HEK293 (cell line): ENCODE results near the gene RIN3.

Experiments
- CTCF ChIA-PET: fragments of 350-600 bp; formaldehyde crosslinking; extraction: SDS; loops from one replicate; lab custom pipeline; 2021; ENCODE audit warnings: antibody characterized with exemption; lab: Yijun Ruan, JAX
- POLR2A ChIA-PET: fragments of 300-600 bp; formaldehyde crosslinking; extraction: SDS; loops from one replicate; lab custom pipeline; 2020; ENCODE audit warnings: antibody characterized with exemption, inconsistent platforms; lab: Yijun Ruan, JAX
- H3K27ac ChIP-seq: fragments of 200-500 bp; sonication (Bioruptor generic); 2 replicates; pipeline ENCODE4 v1.5.1; 2014; ENCODE audit warnings: low read depth, low read length, control low read depth, inconsistent platforms; ENCODE audit errors: extremely low read depth
- H3K36me3 ChIP-seq, 2 experiments: fragments of 200-500 bp in 1 of 2; sonication (Bioruptor generic) in 1 of 2; 1 replicate in 1 of 2; 2 replicates in 1 of 2; pipeline ENCODE4 v1.5.1; 2014 to 2017; ENCODE audit warnings: inconsistent platforms in 2 of 2, low read length in 2 of 2; ENCODE audit not compliant: control insufficient read depth in 2 of 2, insufficient read depth in 1 of 2
- H3K4me1 ChIP-seq: fragments of 200-500 bp; sonication (Bioruptor generic); 2 replicates; pipeline ENCODE4 v1.5.1; 2014; ENCODE audit warnings: mild to moderate bottlenecking, low read length, inconsistent platforms; ENCODE audit not compliant: control insufficient read depth, insufficient read depth
- H3K4me3 ChIP-seq: 2 replicates; pipeline ENCODE4 v1.5.1; 2011; ENCODE audit warnings: low read depth, mild to moderate bottlenecking, control low read depth, low read length, moderate library complexity
- H3K9me3 ChIP-seq: fragments of 200-500 bp; sonication (Bioruptor generic); 2 replicates; pipeline ENCODE4 v1.5.1; 2014; ENCODE audit warnings: low read depth, low read length, inconsistent platforms; ENCODE audit not compliant: control insufficient read depth, insufficient read depth
- GFI1B ChIP-seq: fragments of 450-650 bp; formaldehyde crosslinking; IDR thresholded peaks from 2 replicates; pipeline ENCODE4 v1.5.1; 2016; ENCODE audit warnings: missing biosample characterization, missing genetic modification characterization
- GLIS2 ChIP-seq: fragments of 450-650 bp; formaldehyde crosslinking; IDR thresholded peaks from 2 replicates; pipeline ENCODE4 v1.5.1; 2016; ENCODE audit warnings: missing biosample characterization, missing genetic modification characterization
- ZBTB20 ChIP-seq: fragments of 450-650 bp; formaldehyde crosslinking; IDR thresholded peaks from 2 replicates; pipeline ENCODE4 v1.5.1; 2016; ENCODE audit warnings: missing biosample characterization, missing genetic modification characterization
- ZIC2 ChIP-seq: fragments of 450-650 bp; formaldehyde crosslinking; IDR thresholded peaks from 2 replicates; pipeline ENCODE4 v1.5.1; 2016; ENCODE audit warnings: missing biosample characterization, missing genetic modification characterization
- ZNF155 ChIP-seq: fragments of 450-650 bp; formaldehyde crosslinking; IDR thresholded peaks from 2 replicates; pipeline ENCODE4 v1.5.1; 2016; ENCODE audit warnings: missing biosample characterization, missing genetic modification characterization
- ZNF223 ChIP-seq: fragments of 450-650 bp; formaldehyde crosslinking; IDR thresholded peaks from 2 replicates; pipeline ENCODE4 v1.5.1; 2016; ENCODE audit warnings: missing biosample characterization, missing genetic modification characterization
- ZNF48 ChIP-seq: fragments of 450-650 bp; formaldehyde crosslinking; IDR thresholded peaks from 2 replicates; pipeline ENCODE4 v1.5.1; 2016; ENCODE audit warnings: missing biosample characterization, missing genetic modification characterization
- ZNF510 ChIP-seq: fragments of 450-650 bp; formaldehyde crosslinking; IDR thresholded peaks from 2 replicates; pipeline ENCODE4 v1.5.1; 2018; ENCODE audit warnings: mild to moderate bottlenecking, missing genetic modification characterization, missing biosample characterization; ENCODE audit not compliant: insufficient replicate concordance
- ZNF548 ChIP-seq: fragments of 450-650 bp; formaldehyde crosslinking; IDR thresholded peaks from 2 replicates; pipeline ENCODE4 v1.5.1; 2016; ENCODE audit warnings: missing biosample characterization, missing genetic modification characterization
- ZNF626 ChIP-seq: fragments of 450-650 bp; sonication (Bioruptor Pico); formaldehyde crosslinking; IDR thresholded peaks from 2 replicates; pipeline ENCODE4 v1.5.1; 2018; ENCODE audit warnings: missing biosample characterization, missing genetic modification characterization, inconsistent platforms
- ZNF654 ChIP-seq: fragments of 450-650 bp; formaldehyde crosslinking; IDR thresholded peaks from 2 replicates; pipeline ENCODE4 v1.5.1; 2016; ENCODE audit warnings: low read depth, missing biosample characterization, missing genetic modification characterization
- ZNF777 ChIP-seq: fragments of 450-650 bp; formaldehyde crosslinking; IDR thresholded peaks from 2 replicates; pipeline ENCODE4 v1.5.1; 2017; ENCODE audit warnings: missing biosample characterization, missing genetic modification characterization, borderline replicate concordance
- ZNF785 ChIP-seq: fragments of 450-650 bp; formaldehyde crosslinking; IDR thresholded peaks from 2 replicates; pipeline ENCODE4 v1.5.1; 2016; ENCODE audit warnings: missing biosample characterization, missing genetic modification characterization
- ZNF791 ChIP-seq: fragments of 450-650 bp; formaldehyde crosslinking; IDR thresholded peaks from 2 replicates; pipeline ENCODE4 v1.5.1; 2016; ENCODE audit warnings: missing biosample characterization, missing genetic modification characterization
- ZNF792 ChIP-seq: fragments of 450-650 bp; formaldehyde crosslinking; IDR thresholded peaks from 2 replicates; pipeline ENCODE4 v1.5.1; 2016; ENCODE audit warnings: missing biosample characterization, missing genetic modification characterization
- TF ChIP-seq, protein P1 (sequence below): fragments of 450-650 bp; formaldehyde crosslinking; IDR thresholded peaks from 2 replicates; pipeline ENCODE4 v1.5.1; 2016; ENCODE audit warnings: missing biosample characterization, missing genetic modification characterization
- TF ChIP-seq, protein P2 (sequence below): fragments of 450-650 bp; formaldehyde crosslinking; IDR thresholded peaks from 2 replicates; pipeline ENCODE4 v1.5.1; 2017; ENCODE audit warnings: missing biosample characterization, missing genetic modification characterization
- TF ChIP-seq, protein P3 (sequence below): fragments of 450-650 bp; formaldehyde crosslinking; IDR thresholded peaks from 2 replicates; pipeline ENCODE4 v1.5.1; 2016; ENCODE audit warnings: missing biosample characterization, missing genetic modification characterization

The RIN3 gene

DNA sequence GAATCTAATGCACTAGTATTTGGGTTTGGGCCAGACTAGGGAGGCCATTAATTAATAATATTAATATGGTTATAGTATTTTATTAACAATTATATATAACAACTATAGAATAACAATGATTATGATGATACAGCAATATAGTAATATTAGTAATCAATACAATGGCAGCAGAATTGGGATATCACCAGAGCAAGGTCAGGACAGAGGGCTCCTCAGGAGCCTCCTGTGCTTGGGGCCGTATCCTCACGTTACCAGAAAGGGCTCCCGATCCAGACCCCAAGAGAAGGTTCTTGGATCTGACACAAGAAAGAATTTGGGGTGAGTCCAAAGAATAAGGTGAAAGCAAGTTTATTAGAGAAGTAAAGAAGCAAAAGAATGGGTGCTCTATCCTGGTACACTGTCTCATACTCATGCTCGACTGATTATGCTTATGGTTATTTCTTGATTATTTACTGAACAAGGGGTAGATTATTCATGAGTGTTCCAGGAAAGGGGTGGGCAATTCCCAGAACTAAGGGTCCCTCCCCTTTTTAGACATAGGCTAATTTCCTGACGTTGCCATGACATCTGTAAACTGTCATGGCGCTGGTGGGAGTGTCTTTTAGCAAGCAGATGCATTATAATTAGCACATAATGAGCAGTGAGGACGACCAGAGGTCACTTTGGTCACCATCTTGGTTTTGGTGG, 61.6 kb downstream of the RIN3 start:
- no peaks in the 10 kb centered on the region for H3K9me3 ChIP-seq
- CTCF ChIA-PET, result interaction anchor here (1.0 kb wide), 1 partner anchor 11 kb away, joined by 3 read pairs; no protein-coding TSS in a partner anchor
- no peak for TF ChIP-seq ZNF654 (tag by site-specific recombination)
- no peak for TF ChIP-seq ZBTB20 (tag by site-specific recombination)
- TF ChIP-seq, protein P1, sequence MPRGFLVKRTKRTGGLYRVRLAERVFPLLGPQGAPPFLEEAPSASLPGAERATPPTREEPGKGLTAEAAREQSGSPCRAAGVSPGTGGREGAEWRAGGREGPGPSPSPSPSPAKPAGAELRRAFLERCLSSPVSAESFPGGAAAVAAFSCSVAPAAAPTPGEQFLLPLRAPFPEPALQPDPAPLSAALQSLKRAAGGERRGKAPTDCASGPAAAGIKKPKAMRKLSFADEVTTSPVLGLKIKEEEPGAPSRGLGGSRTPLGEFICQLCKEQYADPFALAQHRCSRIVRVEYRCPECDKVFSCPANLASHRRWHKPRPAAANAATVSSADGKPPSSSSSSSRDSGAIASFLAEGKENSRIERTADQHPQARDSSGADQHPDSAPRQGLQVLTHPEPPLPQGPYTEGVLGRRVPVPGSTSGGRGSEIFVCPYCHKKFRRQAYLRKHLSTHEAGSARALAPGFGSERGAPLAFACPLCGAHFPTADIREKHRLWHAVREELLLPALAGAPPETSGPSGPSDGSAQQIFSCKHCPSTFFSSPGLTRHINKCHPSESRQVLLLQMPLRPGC (tag by site-specific recombination), result no peak
- TF ChIP-seq ZNF777, result no peak
- TF ChIP-seq ZNF510 (tag by site-specific recombination), result no peak
- TF ChIP-seq GLIS2, result no peak
- no peak for TF ChIP-seq ZNF626 (tag by site-specific recombination)
- TF ChIP-seq ZNF785 (tag by site-specific recombination), result no peak
- no peak for TF ChIP-seq GFI1B (tag by site-specific recombination)
- TF ChIP-seq ZIC2 (tag by site-specific recombination), result no peak
- H3K27ac ChIP-seq, result no peak overlapping the region
- no peak overlapping the region for H3K4me3 ChIP-seq
- POLR2A ChIA-PET, result no interaction called here
- H3K4me1 ChIP-seq, result no peaks in the 10 kb centered on the region
- H3K36me3 ChIP-seq, result no peaks in the 10 kb centered on the region

DNA sequence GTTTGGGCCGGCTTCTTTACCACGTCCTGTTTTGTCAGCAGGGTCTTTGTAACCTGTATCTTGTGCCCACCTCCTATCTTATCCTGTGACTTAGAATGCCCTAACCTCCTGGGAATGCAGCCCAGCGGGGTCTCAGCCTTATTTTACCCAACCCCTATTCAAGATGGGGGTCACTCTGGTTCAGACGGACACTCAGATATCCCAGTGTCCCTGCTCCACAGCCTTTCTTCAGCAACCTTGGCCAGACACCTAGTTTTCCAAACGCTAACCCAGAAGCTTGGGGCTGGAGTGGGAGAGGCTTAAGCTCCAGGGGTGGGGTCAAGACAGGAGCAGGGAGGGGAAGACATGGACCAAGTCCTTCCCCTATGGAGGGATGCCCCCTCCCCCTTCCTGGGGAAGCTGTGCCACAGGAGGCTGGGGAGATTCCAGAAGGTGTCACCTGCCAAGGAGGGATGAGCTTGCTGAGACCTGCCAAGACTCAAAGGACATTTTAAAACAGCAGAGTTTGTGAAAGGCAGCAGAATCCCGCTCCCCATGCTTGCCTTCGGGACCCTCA, 62.2 kb downstream of the RIN3 start:
- ChIA-PET CTCF (interaction anchor here (1.0 kb wide), 1 partner anchor 11 kb away, joined by 3 read pairs; no protein-coding TSS in a partner anchor), POLR2A (no interaction called here)
- Histone ChIP-seq H3K9me3 (no peaks in the 10 kb centered on the region), H3K4me3 (no peak overlapping the region), H3K36me3 (no peaks in the 10 kb centered on the region)
- TF ChIP-seq ZNF791 (no peak), ZNF548 (tag by site-specific recombination) (no peak), ZNF48 (no peak), ZNF155 (tag by site-specific recombination) (no peak), ZNF223 (tag by site-specific recombination) (no peak), ZNF792 (tag by site-specific recombination) (no peak)
- TF ChIP-seq, protein P2, sequence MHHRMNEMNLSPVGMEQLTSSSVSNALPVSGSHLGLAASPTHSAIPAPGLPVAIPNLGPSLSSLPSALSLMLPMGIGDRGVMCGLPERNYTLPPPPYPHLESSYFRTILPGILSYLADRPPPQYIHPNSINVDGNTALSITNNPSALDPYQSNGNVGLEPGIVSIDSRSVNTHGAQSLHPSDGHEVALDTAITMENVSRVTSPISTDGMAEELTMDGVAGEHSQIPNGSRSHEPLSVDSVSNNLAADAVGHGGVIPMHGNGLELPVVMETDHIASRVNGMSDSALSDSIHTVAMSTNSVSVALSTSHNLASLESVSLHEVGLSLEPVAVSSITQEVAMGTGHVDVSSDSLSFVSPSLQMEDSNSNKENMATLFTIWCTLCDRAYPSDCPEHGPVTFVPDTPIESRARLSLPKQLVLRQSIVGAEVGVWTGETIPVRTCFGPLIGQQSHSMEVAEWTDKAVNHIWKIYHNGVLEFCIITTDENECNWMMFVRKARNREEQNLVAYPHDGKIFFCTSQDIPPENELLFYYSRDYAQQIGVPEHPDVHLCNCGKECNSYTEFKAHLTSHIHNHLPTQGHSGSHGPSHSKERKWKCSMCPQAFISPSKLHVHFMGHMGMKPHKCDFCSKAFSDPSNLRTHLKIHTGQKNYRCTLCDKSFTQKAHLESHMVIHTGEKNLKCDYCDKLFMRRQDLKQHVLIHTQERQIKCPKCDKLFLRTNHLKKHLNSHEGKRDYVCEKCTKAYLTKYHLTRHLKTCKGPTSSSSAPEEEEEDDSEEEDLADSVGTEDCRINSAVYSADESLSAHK (tag by site-specific recombination), result no peak
- TF ChIP-seq, protein P3, sequence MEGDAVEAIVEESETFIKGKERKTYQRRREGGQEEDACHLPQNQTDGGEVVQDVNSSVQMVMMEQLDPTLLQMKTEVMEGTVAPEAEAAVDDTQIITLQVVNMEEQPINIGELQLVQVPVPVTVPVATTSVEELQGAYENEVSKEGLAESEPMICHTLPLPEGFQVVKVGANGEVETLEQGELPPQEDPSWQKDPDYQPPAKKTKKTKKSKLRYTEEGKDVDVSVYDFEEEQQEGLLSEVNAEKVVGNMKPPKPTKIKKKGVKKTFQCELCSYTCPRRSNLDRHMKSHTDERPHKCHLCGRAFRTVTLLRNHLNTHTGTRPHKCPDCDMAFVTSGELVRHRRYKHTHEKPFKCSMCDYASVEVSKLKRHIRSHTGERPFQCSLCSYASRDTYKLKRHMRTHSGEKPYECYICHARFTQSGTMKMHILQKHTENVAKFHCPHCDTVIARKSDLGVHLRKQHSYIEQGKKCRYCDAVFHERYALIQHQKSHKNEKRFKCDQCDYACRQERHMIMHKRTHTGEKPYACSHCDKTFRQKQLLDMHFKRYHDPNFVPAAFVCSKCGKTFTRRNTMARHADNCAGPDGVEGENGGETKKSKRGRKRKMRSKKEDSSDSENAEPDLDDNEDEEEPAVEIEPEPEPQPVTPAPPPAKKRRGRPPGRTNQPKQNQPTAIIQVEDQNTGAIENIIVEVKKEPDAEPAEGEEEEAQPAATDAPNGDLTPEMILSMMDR (tag by site-specific recombination), result no peak
- TF ChIP-seq, all 188 proteins: peak for 0
- H3K4me1 ChIP-seq, result no peaks in the 10 kb centered on the region
- no peak overlapping the region for H3K27ac ChIP-seq
